Fibroblast of skin of back (primary cell): ENCODE measurements around the gene CDH3.
"Not testable (repeated sequence)": the region's sequence is repeated elsewhere in the genome, so short reads cannot be mapped to it uniquely, and the experiment has no call there.

Source experiments
- DNase-seq: peaks from one replicate; pipeline ENCODE4 v3.0.0-alpha.2; 2013

The CDH3 gene

DNA sequence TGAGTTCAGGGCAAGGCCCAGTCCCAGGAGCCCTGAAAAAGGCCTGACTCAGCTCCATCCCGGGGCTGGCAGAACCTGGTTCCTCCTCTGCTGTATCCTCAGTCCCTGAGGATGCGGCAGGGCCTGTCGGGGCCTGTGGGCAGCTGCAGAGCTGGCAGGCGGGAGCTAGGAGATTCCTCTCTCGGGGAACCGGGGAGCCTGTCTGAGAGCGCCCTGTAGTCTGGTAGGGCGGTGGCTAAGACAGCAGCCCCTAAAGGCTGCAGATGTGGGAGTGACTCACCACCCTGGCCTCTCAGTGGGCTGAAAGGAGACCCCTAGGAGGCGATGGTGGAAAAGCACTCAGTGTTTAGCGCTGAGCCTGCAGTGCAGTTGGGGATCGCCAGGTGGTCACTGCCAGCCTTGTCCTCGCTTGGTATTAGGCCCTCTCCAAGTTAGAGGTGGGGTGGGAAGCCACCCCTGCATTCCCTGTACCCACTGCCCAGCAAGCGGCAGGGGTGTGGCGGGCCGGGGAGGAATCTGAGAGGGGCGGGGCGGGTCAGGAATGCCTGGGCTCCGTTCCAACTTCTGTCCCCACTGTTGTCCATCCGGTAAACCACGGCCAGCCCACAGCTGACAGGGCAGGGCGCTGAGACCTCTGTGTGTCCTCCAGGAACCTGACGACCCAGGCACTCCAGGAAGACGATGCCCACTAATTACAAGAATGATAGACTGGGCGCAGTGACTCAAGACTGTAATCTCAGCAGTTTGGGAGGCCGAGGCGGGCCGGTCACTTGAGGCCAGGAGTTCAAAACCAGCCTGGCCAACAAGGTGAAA is 62.4 kb downstream of the CDH3 start:
- DNase-seq = peak; percentile 60

DNA sequence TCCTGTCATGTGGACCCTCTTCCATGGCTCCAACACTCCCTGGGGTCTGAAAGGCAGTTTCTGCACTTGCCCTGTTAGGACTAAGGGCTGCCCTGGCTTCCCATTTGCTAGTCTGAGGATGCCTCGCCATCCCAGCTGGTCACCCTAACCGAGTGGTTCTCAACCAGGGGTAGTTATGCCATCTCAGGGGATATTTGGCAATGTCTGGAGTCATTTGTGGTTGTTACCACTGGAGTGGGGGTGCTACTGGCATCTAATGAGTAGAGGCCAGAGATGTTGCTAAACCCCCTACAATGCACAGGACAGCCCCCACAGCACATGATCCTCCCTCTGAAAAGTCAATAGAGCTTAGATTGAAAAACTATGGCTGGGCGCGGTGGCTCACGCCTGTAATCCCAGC is 65.1 kb downstream of the CDH3 start:
- no peak for DNase-seq

DNA sequence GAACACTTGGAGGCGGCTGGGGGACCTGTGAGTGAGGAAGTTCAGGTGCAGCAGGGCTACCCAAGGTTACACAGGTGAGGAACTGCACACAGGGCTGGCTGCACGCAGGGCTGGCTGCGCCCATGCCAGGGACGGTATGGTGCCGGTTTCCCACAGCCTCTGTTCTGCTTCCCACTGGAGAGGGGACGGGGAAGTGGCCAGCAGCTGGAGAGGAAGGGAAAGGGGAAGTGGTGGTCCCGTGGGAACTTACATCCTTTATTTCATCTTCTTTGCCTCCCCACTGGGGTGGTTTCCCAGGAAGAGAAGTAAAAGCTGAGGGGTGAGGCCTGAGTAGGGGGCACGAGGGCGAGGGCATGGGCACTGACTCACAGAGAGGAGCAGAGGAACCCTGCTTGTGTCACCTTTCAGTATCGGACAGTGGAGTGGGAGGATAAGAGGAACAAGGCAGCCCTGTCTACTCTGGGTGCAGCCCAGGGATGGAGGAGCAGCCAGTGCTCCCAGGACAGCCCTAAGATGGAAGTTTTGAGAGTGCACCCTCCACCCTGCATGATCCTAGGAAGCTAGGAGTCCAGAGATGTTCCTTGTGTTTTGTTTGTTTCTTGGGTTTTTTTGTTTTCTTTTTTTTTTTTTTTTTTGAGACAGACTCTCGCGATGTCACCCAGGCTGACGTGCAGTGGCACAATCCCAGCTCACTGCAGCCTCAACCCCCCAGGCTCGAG is 66.5 kb downstream of the CDH3 start:
- DNase-seq = no peak

DNA sequence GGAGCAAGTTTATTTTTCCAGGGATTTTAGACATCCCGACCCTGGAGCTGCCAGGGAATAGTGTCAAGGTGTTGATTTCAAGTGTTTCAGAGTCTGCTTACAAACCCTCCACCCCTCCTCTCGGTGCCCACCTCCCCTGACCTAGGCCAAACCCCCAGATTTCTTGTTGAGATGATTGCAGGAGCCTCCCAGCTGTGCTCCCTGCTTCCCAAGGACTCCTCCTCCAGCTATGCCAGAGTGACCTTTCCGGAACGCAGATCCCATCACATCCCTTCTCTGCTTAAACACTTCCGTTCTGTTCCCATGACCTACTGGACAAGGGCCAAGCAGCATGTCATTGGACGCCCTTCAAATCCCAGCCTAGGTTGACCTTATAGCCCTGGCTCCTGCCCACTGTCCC is 68.3 kb downstream of the CDH3 start:
- DNase-seq = no peak

DNA sequence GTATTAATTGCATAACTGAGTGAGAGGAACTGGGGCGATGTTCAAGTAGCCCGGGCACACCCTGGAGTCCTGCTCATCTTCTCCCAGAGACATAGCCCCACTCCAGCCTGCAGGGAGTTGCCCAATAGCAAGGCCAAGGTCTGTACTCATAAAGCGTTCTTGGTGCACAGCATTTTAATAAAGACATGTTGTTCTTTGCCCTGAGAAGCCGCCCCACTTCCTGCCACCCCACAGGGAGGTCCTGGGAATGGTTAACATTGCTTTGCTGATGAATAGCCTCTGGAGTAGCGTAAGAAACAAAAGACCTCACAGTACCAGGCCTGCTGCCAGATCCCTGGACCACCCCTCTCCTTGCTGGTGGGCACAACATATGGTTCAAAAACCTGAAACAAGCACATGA is 70.4 kb downstream of the CDH3 start:
- peak; percentile 38 for DNase-seq

DNA sequence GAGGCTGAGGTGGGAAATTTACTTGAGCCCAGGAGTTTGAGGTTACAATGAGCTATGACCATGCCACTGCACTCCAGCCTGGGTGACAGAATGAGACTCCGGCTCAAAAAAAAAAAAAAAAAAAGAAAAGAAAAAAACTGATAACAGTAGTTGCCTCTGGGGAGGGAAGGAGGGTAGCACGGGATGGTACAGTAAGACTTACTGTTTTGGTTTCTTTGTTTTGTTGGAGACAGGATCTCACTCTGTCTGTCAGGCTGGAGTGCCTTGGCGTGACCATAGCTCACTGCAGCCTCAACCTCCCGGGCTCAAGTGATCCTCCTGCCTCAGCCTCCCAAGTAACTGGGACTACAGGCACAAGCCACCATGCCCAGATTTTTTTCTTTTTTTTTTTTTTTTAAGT is 71.4 kb downstream of the CDH3 start:
- not testable (repeated sequence) for DNase-seq

DNA sequence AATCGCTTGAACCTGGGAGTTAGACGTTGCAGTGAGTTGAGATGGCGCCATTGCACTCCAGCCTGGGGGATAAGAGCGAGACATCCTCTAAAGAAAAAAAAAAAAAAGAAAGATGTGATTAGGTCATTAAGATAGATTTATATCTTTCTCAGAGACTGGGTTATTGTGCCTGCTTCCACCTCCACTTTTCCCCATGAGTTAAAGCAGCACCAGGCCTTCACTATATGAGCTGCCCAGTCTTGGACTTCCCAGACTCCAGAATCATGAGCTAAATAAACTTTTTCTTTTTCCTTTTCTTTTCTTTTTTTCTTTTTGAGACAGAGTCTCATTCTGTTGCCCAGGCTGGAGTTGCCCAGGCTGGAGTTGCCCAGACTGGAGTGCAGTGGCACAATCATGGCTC is 72.6 kb downstream of the CDH3 start:
- no peak for DNase-seq

DNA sequence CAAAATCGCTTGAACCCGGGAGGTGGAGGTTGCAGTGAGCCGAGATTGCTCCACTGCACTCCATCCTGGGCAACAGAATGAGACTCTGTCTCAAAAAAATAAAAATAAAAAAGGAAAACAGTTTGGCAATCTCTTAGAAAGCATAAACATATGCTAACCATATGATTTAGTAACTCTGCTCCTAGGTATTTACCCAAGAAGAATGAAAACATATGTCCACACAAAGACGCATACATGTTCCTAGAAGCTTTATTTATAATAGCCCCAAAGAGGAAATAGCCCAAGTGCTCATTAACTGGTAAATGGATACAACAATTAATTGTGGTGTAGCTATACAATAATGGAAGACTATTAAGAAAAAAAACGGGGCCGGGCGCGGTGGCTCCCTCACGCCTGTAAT is 73.5 kb downstream of the CDH3 start:
- DNase-seq = no peak

DNA sequence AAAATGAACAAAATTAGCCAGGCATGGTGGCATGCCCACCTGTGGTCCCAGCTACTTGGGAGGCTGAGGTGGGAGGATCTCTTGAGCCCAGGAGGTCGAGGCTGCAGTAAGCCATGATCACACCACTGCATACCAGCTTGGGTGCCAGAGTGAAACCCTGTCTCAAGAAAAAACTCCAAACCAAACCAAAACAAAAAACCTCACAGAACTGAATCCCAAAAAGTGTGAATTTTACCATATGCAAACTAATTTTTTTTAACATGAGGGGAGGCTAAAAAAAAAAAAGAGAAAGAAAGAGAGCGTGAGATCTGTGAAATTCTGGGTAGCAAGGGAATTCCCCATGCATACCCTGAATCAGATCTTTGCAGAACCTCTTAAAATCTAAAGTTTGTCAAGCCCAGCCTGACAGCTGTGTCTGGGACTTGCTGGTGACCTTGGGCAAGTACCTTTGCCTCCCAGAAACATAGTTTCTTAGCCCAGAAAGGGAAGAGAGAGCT is 74.9 kb downstream of the CDH3 start:
- DNase-seq = no peak

DNA sequence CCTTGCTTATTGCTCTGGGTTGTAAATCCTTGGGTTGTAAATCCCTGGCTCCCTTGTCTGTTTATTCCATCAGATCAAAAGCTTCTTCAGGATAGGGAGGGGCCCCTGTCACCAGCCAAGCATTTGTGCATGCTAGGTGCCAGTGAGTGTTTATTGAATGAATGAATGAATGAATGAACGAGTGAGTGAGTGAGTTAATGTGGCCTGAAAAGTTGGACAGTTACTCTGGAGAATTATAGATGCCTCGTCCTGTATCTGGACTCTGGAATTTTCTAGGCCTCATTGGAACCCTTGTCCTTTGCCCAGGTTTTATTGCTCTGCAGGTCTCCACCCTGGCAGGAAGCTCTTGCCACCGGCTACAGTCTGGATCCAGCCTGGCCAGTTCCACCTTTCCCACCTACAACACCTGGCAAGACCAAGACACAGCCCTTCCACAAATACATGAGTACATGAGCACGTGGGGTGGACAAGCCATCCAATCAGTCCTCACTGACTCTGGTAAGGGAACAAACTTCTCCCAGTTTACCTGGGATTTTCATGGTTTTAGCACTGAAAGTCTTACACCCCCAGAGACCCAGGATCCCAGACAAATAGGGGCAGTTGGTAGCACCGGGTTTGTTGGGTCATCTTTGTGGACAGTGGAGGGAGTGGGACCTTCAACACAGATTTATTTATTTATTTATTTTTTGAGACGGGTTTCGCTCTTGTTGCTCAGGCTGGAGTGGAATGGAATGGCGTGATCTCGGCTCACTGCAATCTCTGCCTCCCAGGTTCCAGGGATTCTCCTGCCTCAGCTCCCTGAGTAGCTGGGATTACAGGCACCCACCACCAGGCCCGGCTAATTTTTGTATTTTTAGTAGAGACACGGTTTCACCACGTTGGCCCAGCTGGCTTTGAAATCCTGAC is 77.3 kb downstream of the CDH3 start:
- DNase-seq = no peak

DNA sequence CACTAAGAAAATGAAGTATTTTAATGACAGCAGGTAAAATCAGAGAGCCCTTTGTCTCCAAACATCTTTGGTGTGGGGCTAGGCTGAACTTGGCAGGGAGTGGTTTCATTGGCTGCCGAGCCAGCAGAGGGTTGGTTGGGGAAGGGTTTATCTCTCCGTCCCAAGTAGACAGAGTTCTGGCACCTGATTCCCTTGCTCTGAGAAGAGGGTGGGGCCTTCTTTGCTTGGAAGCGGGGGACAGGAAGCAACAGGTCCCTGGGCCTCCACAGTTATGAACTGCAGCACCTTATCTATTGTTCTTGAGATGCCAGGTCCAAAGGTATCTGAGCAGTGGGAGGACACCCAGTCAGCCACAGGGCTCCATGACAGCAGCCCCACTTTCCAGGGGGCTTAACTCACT is 79.7 kb downstream of the CDH3 start:
- no peak for DNase-seq

DNA sequence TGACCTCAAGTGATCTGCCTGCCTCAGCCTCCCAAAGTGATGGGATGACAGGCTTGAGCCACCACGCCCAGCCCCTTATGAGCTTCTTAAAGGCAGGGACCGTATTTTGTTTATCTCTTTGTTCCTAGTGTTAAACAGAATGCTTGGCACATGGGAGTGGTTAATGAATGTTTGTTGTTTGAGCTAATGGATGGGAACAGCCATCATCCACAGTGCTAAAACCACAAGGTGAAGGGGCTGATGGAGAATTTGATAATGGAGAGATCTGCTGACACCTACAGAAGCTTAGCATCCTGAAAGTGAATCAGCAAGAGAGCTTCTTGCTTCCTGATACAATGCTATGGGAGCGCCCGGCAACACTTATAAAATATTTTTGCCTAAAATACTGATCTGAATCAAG is 83.4 kb downstream of the CDH3 start:
- no peak for DNase-seq

DNA sequence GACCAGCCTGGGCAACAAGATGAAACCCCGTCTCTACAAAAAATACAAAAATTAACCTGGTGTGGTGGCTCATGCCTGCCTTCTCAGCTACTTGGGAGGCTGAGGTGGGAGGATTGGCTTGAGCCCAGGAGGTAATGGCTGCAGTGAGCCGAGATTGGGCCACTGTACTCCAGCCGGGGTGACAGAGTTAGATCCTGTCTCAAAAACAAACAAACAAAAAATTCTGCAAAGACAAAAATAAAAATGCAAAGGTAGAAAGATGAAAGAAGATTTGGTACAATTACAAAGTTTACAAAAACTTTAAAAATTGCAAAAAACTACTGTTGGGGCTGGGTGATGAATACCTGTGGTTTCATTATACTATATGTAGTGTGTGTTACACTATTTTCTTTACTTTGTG is 86.5 kb downstream of the CDH3 start:
- DNase-seq = no peak

DNA sequence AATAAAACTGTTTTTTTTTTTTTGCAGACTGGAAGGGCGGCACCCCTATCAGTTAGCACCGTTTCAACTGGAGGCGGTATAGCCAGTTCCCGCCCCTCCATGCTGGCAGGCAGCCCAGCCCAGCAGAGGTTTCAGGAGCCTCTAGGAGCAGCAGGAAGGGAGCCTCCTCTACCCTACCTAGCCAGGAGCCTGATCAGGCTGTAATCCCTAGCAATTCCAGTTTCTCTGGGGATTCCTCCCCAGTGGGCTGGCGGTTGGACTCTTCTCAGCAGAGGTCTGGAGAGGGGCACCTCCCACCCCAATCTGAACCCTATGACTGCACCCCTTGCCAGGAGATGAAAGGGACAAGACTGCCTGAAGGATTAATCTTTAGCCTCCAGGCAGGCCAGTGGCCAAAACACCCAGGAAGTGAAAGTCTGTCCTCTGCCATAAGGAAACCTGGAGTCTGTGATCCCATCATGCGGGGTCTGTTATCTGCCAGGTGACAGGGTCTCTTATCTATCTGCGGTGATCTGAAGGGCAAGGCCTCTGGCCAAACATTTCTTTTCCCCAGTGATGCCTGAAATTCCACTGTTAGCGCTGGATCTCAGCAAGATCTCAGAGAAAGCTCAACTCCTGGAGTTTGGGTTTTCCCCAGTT is 87.1 kb downstream of the CDH3 start:
- DNase-seq = no peak

DNA sequence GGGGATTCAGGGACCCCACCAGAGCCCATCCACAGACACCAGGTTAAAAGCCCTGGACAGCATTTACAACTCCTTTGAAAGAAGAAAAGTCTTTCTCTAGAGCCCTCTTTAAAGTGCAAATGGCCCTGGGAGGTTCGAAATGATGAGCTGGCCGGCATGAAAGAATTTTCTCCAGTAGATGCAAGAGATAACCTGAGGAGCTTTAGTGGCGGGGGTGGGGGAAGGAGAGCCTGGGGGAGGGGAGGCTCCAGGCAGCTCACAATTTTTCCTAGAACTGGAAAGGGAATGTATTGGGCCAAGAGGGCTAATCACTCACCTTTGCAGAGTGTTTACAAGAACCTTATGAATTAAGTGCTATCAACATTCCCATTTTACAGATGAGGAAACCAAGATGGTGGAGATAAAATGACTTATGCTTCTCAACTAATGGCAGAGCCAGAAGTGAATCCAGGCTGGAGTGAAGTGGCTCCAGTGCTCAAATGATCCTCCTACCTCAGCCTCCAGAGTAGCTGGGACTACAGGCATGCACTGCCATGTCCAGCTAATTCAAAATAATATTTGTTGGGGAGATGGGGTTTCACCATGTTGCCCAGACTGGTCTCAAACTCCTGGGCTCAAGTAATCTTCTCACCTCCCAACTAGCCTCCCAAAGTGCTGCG is 87.8 kb downstream of the CDH3 start:
- DNase-seq = no peak

DNA sequence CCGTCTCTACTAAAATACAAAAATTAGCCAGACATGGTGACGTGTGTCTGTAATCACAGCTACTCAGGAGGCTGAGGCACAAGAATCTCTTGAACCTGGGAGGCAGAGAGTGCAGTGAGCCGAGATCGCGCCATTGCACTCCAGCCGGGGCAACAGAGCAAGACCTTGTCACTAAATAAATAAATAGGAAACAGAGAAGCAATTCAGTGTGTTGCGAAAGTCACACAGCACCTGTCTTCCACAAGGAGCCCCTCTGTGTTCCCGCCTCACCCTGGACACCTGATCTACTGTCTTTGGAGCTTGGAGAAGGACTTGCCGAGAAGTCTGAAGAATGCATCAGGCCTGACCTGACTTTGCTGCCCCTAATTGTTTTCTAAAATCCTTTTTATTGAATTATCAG is 88.5 kb downstream of the CDH3 start:
- no peak for DNase-seq

DNA sequence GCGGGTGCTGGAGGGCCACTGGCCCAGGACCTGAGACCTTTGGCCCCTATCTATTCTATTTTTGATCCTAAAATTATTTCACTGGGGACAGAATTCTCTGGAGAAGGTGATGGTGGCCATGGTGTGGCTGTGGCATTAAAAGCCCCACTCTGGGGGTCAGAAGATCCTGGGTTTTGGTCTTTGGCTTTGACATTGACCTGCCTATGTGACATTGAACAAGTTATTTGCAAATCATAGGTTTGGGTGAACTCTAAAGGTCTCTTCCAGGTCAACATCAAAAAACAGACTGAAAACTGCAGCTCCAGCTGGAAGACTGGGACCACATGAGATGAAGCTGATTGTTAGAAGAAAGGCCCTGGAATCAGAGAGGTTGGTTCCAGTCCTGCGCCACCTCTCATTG is 89.7 kb downstream of the CDH3 start:
- no peak for DNase-seq

DNA sequence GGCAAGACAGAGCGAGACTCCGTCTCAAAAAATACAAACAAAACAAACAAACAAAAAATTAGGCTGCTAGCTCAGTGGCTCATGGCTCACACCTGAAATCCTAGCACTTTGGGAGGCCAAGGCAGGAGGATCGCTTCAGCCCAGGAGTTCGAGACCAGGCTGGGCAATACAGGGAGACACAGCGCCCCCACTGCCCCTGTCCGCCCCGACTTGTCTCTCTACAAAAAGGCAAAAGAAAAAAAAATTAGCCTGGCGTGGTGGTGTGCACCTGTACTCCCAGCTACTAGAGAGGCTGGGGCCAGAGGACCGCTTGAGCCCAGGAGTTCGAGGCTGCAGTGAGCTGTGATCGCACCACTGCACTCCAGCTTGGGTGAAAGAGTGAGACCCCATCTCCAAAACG is 91.5 kb downstream of the CDH3 start:
- DNase-seq = no peak

DNA sequence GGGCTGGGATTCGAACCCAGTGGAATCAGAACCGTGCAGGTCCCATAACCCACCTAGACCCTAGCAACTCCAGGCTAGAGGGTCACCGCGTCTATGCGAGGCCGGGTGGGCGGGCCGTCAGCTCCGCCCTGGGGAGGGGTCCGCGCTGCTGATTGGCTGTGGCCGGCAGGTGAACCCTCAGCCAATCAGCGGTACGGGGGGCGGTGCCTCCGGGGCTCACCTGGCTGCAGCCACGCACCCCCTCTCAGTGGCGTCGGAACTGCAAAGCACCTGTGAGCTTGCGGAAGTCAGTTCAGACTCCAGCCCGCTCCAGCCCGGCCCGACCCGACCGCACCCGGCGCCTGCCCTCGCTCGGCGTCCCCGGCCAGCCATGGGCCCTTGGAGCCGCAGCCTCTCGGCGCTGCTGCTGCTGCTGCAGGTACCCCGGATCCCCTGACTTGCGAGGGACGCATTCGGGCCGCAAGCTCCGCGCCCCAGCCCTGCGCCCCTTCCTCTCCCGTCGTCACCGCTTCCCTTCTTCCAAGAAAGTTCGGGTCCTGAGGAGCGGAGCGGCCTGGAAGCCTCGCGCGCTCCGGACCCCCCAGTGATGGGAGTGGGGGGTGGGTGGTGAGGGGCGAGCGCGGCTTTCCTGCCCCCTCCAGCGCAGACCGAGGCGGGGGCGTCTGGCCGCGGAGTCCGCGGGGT is 92.1 kb downstream of the CDH3 start, which contains the start of gene CDH1:
CDH1 (plus strand) TSS at position 247 of the 684 bp plus-strand sequence; CDS start at position 371, 124 bp downstream.
- no peak for DNase-seq

DNA sequence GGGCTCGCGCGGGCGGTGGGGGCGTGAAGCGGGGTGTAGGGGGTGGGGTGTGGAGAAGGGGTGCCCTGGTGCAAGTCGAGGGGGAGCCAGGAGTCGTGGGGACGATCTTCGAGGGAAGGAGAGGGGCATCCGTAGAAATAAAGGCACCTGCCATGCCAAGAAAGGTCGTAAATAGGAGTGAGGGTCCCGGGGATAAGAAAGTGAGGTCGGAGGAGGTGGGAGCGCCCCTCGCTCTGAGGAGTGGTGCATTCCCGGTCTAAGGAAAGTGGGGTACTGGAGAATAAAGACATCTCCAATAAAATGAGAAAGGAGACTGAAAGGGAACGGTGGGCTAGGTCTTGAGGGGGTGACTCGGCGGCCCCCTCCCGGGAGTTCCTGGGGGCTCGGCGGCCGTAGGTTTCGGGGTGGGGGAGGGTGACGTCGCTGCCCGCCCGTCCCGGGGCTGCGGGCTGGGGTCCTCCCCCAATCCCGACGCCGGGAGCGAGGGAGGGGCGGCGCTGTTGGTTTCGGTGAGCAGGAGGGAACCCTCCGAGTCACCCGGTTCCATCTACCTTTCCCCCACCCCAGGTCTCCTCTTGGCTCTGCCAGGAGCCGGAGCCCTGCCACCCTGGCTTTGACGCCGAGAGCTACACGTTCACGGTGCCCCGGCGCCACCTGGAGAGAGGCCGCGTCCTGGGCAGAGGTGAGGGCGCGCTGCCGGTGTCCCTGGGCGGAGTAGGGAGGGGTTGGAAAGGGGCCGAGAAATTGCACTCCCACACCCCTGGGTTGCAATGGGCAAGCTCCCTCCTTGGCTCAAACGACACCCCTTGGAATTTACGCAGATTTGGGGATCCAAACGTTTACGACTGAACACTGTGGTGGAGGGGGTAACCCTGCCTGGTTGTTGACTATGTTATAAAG is 92.9 kb downstream of the CDH3 start:
- DNase-seq = no peak
